ENCODE measurements around the gene SMIM15.
"Not testable (repeated sequence)": the region's sequence is repeated elsewhere in the genome, so short reads cannot be mapped to it uniquely, and the experiment has no call there.

Gene SMIM15

GRCh38 chr5:61162010-61162831 is at the start of gene SMIM15:
SMIM15 (minus strand) TSS chr5:61162468; CDS start chr5:61160171, 2,297 bp downstream.
- peak; percentile 88 for DNase-seq (ENCODE audit: low spot score)

- no peak for DNase-seq (ENCODE audit: low spot score)
These were observed 45.6 kb upstream of the SMIM15 start for GRCh38 chr5:61207884-61208283.

- DNase-seq (ENCODE audit: low spot score): no peak
These were observed 42.7 kb upstream of the SMIM15 start for GRCh38 chr5:61205013-61205412.

- no peak for DNase-seq (ENCODE audit: low spot score)
These were observed 39.9 kb upstream of the SMIM15 start for GRCh38 chr5:61202213-61202612.

GRCh38 chr5:61200582-61201155 is 38.4 kb upstream of the SMIM15 start:
- no peak for DNase-seq (ENCODE audit: low spot score)

- DNase-seq (ENCODE audit: low spot score): no peak
These were observed 36.3 kb upstream of the SMIM15 start for GRCh38 chr5:61198606-61199005.

GRCh38 chr5:61187826-61188225 is 25.6 kb upstream of the SMIM15 start:
- not testable (repeated sequence) for DNase-seq (ENCODE audit: low spot score)

GRCh38 chr5:61187352-61187751 is 25.1 kb upstream of the SMIM15 start:
- not testable (repeated sequence) for DNase-seq (ENCODE audit: low spot score)

GRCh38 chr5:61186634-61187033 is 24.4 kb upstream of the SMIM15 start:
- DNase-seq (ENCODE audit: low spot score): no peak

- no peak for DNase-seq (ENCODE audit: low spot score)
These were observed 22.4 kb upstream of the SMIM15 start for GRCh38 chr5:61184708-61185107.

GRCh38 chr5:61183538-61183937 is 21.3 kb upstream of the SMIM15 start:
- no peak for DNase-seq (ENCODE audit: low spot score)

GRCh38 chr5:61182449-61182848 is 20.2 kb upstream of the SMIM15 start:
- DNase-seq (ENCODE audit: low spot score): no peak

- DNase-seq (ENCODE audit: low spot score): no peak
These were observed 18.6 kb upstream of the SMIM15 start for GRCh38 chr5:61180886-61181285.

GRCh38 chr5:61178702-61179101 is 16.4 kb upstream of the SMIM15 start:
- DNase-seq (ENCODE audit: low spot score): no peak

GRCh38 chr5:61177716-61178115 is 15.4 kb upstream of the SMIM15 start:
- DNase-seq (ENCODE audit: low spot score): no peak

- no peak for DNase-seq (ENCODE audit: low spot score)
These were observed 14.8 kb upstream of the SMIM15 start for GRCh38 chr5:61177070-61177469.

- no peak for DNase-seq (ENCODE audit: low spot score)
These were observed 14.4 kb upstream of the SMIM15 start for GRCh38 chr5:61176631-61177030.

GRCh38 chr5:61171479-61171878 is 9.2 kb upstream of the SMIM15 start:
- DNase-seq (ENCODE audit: low spot score): no peak

- DNase-seq (ENCODE audit: low spot score): no peak
These were observed 6.7 kb upstream of the SMIM15 start for GRCh38 chr5:61168951-61169350.

- DNase-seq (ENCODE audit: low spot score): peak; percentile 15
These were observed 5.1 kb upstream of the SMIM15 start for GRCh38 chr5:61167382-61167781.

- no peak for DNase-seq (ENCODE audit: low spot score)
These were observed 1.6 kb upstream of the SMIM15 start for GRCh38 chr5:61163905-61164304.

- peak; percentile 28 for DNase-seq (ENCODE audit: low spot score)
These were observed 732 bp upstream of the SMIM15 start for GRCh38 chr5:61162832-61163567.

GRCh38 chr5:61160497-61160896 is 1.8 kb downstream of the SMIM15 start:
- no peak for DNase-seq (ENCODE audit: low spot score)

All from HuH-7 (cell line).